SK-N-SH (cell line): ENCODE results near the gene PALLD. TPM values are rescaled to one million over a fixed set of nuclear protein-coding genes. Genes with fewer than 3 reads are reported as not detected.

Experiments
- CTCF ChIA-PET: fragments of 300-600, 350-600 bp; formaldehyde crosslinking; extraction: SDS; loops from one replicate; lab custom pipeline; 2021; lab: Yijun Ruan, JAX
- POLR2A ChIA-PET: fragments of 350-600 bp; sonication (Branson Sonifier 250); formaldehyde crosslinking; extraction: SDS; loops from one replicate; lab custom pipeline; 2020; ENCODE audit warnings: antibody characterized with exemption, inconsistent platforms; lab: Yijun Ruan, JAX
- DNase-seq: peaks from one replicate; pipeline ENCODE4 v3.0.0; 2012
- H2AFZ ChIP-seq: fragments of 200-600 bp; sonication (generic); 2 replicates; pipeline ENCODE4 v1.8.1; 2016; ENCODE audit warnings: antibody characterized with exemption, mild to moderate bottlenecking, low read depth
- H3F3A ChIP-seq: fragments of 200-600 bp; sonication (generic); replicated peaks from 2 replicates; pipeline ENCODE3; 2016; ENCODE audit warnings: antibody characterized with exemption, mild to moderate bottlenecking; ENCODE audit not compliant: insufficient read depth
- H3K27ac ChIP-seq, 2 experiments: fragments of 200-500 bp in 1 of 2; fragments of 200-600 bp in 1 of 2; sonication (Bioruptor generic) in 1 of 2; sonication (generic), shearing (Covaris generic) in 1 of 2; 2 replicates each; pipeline versions ENCODE4 v1.5.1 to v1.6.1; 2014 to 2016; ENCODE audit warnings: low read depth in 2 of 2, inconsistent platforms in 1 of 2, low read length in 1 of 2, mild to moderate bottlenecking in 1 of 2, mixed read lengths in 1 of 2
- H3K27me3 ChIP-seq: fragments of 200-600 bp; sonication (generic), shearing (Covaris generic); 2 replicates; pipeline ENCODE4 v1.6.1; 2016; ENCODE audit warnings: mixed run types; ENCODE audit not compliant: insufficient read depth
- H3K36me3 ChIP-seq, 2 experiments: fragments of 200-500 bp in 1 of 2; fragments of 200-600 bp in 1 of 2; sonication (Bioruptor generic) in 1 of 2; sonication (generic) in 1 of 2; replicated peaks in 1 of 2; 2 replicates each; pipeline versions ENCODE3 to v1.5.1; 2014 to 2016; ENCODE audit warnings: low read length in 1 of 2, mild to moderate bottlenecking in 1 of 2; ENCODE audit not compliant: insufficient read depth in 2 of 2, control insufficient read depth in 1 of 2
- H3K4me1 ChIP-seq, 2 experiments: fragments of 200-500 bp in 1 of 2; fragments of 200-600 bp in 1 of 2; sonication (Bioruptor generic) in 1 of 2; sonication (generic), shearing (Covaris generic) in 1 of 2; 2 replicates each; pipeline versions ENCODE4 v1.5.1 to v1.6.1; 2014 to 2016; ENCODE audit warnings: low read depth in 1 of 2, low read length in 1 of 2, mixed run types in 1 of 2; ENCODE audit not compliant: insufficient read depth in 2 of 2, control insufficient read depth in 1 of 2
- H3K4me2 ChIP-seq: fragments of 200-600 bp; sonication (generic), shearing (Covaris generic); 2 replicates; pipeline ENCODE4 v1.6.1; 2017; ENCODE audit warnings: mixed run types
- H3K4me3 ChIP-seq, 2 experiments: fragments of 200-500 bp in 1 of 2; fragments of 200-600 bp in 1 of 2; sonication (Bioruptor generic) in 1 of 2; sonication (generic), shearing (Covaris generic) in 1 of 2; 2 replicates each; pipeline versions ENCODE4 v1.5.1 to v1.8.1; 2014 to 2016; ENCODE audit warnings: low read depth in 2 of 2, inconsistent platforms in 1 of 2, low read length in 1 of 2, mild to moderate bottlenecking in 1 of 2, mixed read lengths in 1 of 2, moderate library complexity in 1 of 2
- H3K79me2 ChIP-seq: fragments of 200-600 bp; sonication (generic); 2 replicates; pipeline ENCODE4 v1.8.1; 2017; ENCODE audit warnings: mild to moderate bottlenecking; ENCODE audit not compliant: insufficient read depth
- H3K9ac ChIP-seq: fragments of 200-600 bp; sonication (generic); 2 replicates; pipeline ENCODE4 v1.6.1; 2017; ENCODE audit warnings: mixed run types
- H3K9me2 ChIP-seq: fragments of 200-600 bp; sonication (generic); 2 replicates; pipeline ENCODE4 v1.6.1; 2017; ENCODE audit warnings: mixed run types
- H3K9me3 ChIP-seq: fragments of 200-600 bp; sonication (generic); 2 replicates; pipeline ENCODE4 v1.6.1; 2017; ENCODE audit warnings: mixed run types, mild to moderate bottlenecking, moderate library complexity
- H4K20me1 ChIP-seq: fragments of 200-600 bp; sonication (generic); 2 replicates; pipeline ENCODE4 v1.6.1; 2017; ENCODE audit warnings: mild to moderate bottlenecking, mixed run types; ENCODE audit not compliant: insufficient read depth
- CHD2 ChIP-seq: fragments of 150-350 bp; IDR thresholded peaks from 2 replicates; pipeline ENCODE4 v1.6.1; 2018; ENCODE audit warnings: low read length; ENCODE audit not compliant: partially characterized antibody
- FOXJ3 ChIP-seq: sonication (generic); formaldehyde crosslinking; IDR thresholded peaks from 2 replicates; pipeline ENCODE4 v1.5.1; 2020; ENCODE audit warnings: mild to moderate bottlenecking, missing genetic modification reagents
- GABPA ChIP-seq: IDR thresholded peaks from 2 replicates; pipeline ENCODE4 v1.4.0; 2012; ENCODE audit warnings: low read depth, mild to moderate bottlenecking
- JUND ChIP-seq: IDR thresholded peaks from 2 replicates; pipeline ENCODE4 v1.4.0; 2012
- NFIC ChIP-seq: IDR thresholded peaks from 2 replicates; pipeline ENCODE4 v1.4.0; 2012; ENCODE audit warnings: borderline replicate concordance
- NRF1 ChIP-seq: IDR thresholded peaks from 2 replicates; pipeline ENCODE4 v1.6.1; 2012; ENCODE audit warnings: low read depth, mild to moderate bottlenecking, low read length
- PBX3 ChIP-seq: IDR thresholded peaks from 2 replicates; pipeline ENCODE4; 2012
- POLR2AphosphoS5 ChIP-seq: IDR thresholded peaks from 2 replicates; pipeline ENCODE4 v1.6.1; 2012; ENCODE audit warnings: low read depth, low read length
- RAD21 ChIP-seq: IDR thresholded peaks from 2 replicates; pipeline ENCODE4 v1.6.1; 2012; ENCODE audit warnings: mild to moderate bottlenecking, low read length
- RCOR1 ChIP-seq: fragments of 150-350 bp; IDR thresholded peaks from 2 replicates; pipeline ENCODE4 v1.6.1; 2017; ENCODE audit warnings: antibody characterized with exemption, low read length
- RXRA ChIP-seq: IDR thresholded peaks from 2 replicates; pipeline ENCODE4 v1.4.0; 2012; ENCODE audit warnings: low read depth, mild to moderate bottlenecking, borderline replicate concordance
- SIN3A ChIP-seq: IDR thresholded peaks from 2 replicates; pipeline ENCODE4 v1.6.1; 2012; ENCODE audit warnings: low read depth, mild to moderate bottlenecking, low read length, moderate library complexity, borderline replicate concordance
- SMC3 ChIP-seq: IDR thresholded peaks from 2 replicates; pipeline ENCODE4 v1.6.1; 2012; ENCODE audit warnings: low read depth, low read length, improper control_type of control experiment
- TAF1 ChIP-seq: IDR thresholded peaks from 2 replicates; pipeline ENCODE4 v1.6.1; 2012; ENCODE audit warnings: low read depth, mild to moderate bottlenecking, low read length, moderate library complexity, borderline replicate concordance
- TEAD4 ChIP-seq: IDR thresholded peaks from 2 replicates; pipeline ENCODE4 v1.4.0; 2012; ENCODE audit warnings: mild to moderate bottlenecking, borderline replicate concordance; ENCODE audit not compliant: insufficient read depth
- USF2 ChIP-seq: fragments of 150-350 bp; IDR thresholded peaks from 2 replicates; pipeline ENCODE4 v1.6.1; 2017; ENCODE audit warnings: antibody characterized with exemption, low read length, low read depth, borderline replicate concordance
- ZBTB33 ChIP-seq: IDR thresholded peaks from 2 replicates; pipeline ENCODE4 v1.4.0; 2012; ENCODE audit warnings: low read depth, borderline replicate concordance
- WGBS: methylation state at CpG from one replicate; pipeline ENCODE4 v1.1.6; 2017; ENCODE audit warnings: low lambda C conversion rate; 5-methylcytosine and 5-hydroxymethylcytosine counted together
- polyA plus RNA-seq, 3 experiments: library from polyadenylated mRNA; depleted of rRNA; stranded (reverse); fragments of >200 nt; gene quantifications; 2 replicates each; pipeline ENCODE4 v1.2.3, GENCODE V29; 2012
- TF ChIP-seq, protein P1 (sequence below): fragments of 200-600 bp; sonication (generic); IDR thresholded peaks from 2 replicates; pipeline ENCODE4 v1.6.1; 2017; ENCODE audit warnings: antibody characterized with exemption, mild to moderate bottlenecking, moderate library complexity

The PALLD gene
- polyA plus RNA-seq, 1 of the 3 experiments (the other 2 are of a cell fraction): 33.0 TPM

DNA sequence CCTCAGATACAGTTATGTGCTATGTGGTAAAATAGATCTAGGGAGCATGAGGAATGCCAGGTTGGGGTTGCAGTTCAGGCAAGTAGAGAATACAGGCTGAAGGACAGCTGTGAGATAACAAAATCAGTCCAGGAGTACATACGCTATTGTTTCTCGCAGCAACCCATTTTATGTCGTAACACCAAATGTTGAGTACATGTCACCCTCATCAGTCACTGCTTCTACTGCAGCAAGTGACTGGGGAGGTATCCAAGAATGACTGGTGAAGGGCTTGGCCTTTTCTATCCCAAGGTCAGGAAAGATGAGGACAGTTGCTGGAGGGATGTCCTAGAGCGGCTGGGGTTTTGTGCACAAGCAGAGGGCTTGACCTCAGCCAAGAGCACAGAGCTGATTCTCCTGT, 341.1 kb downstream of the PALLD start (continued):
- no peak for TF ChIP-seq USF2

GRCh38 chr4:168839758-168840391, 343.0 kb downstream of the PALLD start:
- no peak overlapping the region for H3K4me3 ChIP-seq
- ChIA-PET POLR2A (interaction anchor here (0.9 kb wide), 1 partner anchor 8 kb away, joined by 3 read pairs; no protein-coding TSS in a partner anchor), CTCF (interaction anchor here (1.2 kb wide), 1 partner anchor 254 kb away, joined by 3 read pairs; no protein-coding TSS in a partner anchor)
- no peak for TF ChIP-seq SIN3A
- no peak for TF ChIP-seq RXRA
- TF ChIP-seq SMC3: no peak
- TF ChIP-seq TEAD4: no peak
- TF ChIP-seq TAF1: no peak
- TF ChIP-seq GABPA: no peak
- no peak for TF ChIP-seq NFIC
- no peak for TF ChIP-seq RCOR1
- TF ChIP-seq, protein P1, sequence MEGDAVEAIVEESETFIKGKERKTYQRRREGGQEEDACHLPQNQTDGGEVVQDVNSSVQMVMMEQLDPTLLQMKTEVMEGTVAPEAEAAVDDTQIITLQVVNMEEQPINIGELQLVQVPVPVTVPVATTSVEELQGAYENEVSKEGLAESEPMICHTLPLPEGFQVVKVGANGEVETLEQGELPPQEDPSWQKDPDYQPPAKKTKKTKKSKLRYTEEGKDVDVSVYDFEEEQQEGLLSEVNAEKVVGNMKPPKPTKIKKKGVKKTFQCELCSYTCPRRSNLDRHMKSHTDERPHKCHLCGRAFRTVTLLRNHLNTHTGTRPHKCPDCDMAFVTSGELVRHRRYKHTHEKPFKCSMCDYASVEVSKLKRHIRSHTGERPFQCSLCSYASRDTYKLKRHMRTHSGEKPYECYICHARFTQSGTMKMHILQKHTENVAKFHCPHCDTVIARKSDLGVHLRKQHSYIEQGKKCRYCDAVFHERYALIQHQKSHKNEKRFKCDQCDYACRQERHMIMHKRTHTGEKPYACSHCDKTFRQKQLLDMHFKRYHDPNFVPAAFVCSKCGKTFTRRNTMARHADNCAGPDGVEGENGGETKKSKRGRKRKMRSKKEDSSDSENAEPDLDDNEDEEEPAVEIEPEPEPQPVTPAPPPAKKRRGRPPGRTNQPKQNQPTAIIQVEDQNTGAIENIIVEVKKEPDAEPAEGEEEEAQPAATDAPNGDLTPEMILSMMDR: no peak
- no peak for TF ChIP-seq NRF1
- TF ChIP-seq JUND: no peak
- no peak for TF ChIP-seq POLR2AphosphoS5
- no peak for TF ChIP-seq ZBTB33
- TF ChIP-seq CHD2: no peak
- TF ChIP-seq RAD21: no peak
- TF ChIP-seq PBX3: no peak
- no peak for TF ChIP-seq FOXJ3
- H3F3A ChIP-seq: peaks cover 9% of the 10 kb centered on the region
- H3K79me2 ChIP-seq: peaks cover 100% of the 10 kb centered on the region
- 73% methylated on average over 3 of the region's 3 CpGs for whole genome bisulfite sequencing
- 0 out of 4 replicates have a peak overlapping the region, but pooled peaks of 1 of the 2 experiments have one; percentile 8 for H3K27ac ChIP-seq
- H3K9me2 ChIP-seq: no peaks in the 10 kb centered on the region
- H3K9me3 ChIP-seq: no peaks in the 10 kb centered on the region
- peaks cover 0 to 2% of the 10 kb centered on the region in 2 experiments; a peak in 2 of 4 replicates for H3K4me1 ChIP-seq
- H2AFZ ChIP-seq: no peak overlapping the region
- no peaks in the 10 kb centered on the region for H3K27me3 ChIP-seq
- H3K36me3 ChIP-seq: peaks cover 31 to 48% of the 10 kb centered on the region in 2 experiments
- peaks cover 86% of the 10 kb centered on the region for H4K20me1 ChIP-seq
- no peak overlapping the region for H3K4me2 ChIP-seq
- H3K9ac ChIP-seq: no peak overlapping the region
- DNase-seq: no peak
